Measurements from ENCODE around the gene GALNT10. TPM values are rescaled to one million over a fixed set of nuclear protein-coding genes. Genes with fewer than 3 reads are reported as not detected.

GALNT10 gene
- total and polyA plus RNA-seq, 10 of the 15 experiments (the other 5 are each of a cell fraction or from before 2014, with no cell fraction given), result 3.9 to 35.4 (median 15.5) TPM

DNA sequence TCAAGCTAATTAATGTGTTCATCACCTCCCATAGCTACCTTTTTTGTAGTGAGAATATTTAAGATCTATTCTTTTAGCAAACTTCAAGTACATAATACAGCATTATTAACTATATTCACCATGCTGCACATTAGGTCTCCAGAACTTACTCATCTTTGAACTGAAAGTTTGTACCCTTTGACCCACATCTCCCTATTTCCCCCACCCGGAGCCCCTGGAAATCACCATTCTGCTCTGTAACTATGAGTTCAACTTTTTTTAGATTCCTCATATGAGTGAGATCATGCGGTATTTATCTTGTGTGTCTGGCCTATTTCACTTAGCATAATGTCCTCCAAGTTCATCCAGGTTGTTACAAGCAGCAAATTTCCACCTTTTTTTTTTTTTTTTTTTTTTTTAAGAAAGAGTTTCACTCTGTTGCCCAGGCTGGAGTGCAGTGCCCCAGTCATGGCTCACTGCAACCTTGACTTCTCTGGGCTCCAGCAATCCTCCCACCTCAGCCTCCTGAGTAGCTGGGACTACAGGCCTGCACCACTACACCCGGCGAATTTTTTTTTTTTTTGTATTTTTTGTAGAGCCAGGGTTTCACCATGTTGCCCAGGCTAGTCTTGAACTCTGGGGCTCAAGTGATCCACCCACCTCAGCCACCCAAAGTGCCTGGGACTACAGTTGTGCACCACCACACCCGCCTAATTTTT lies 154.9 kb downstream of the GALNT10 start (continued):
- TF ChIP-seq, protein P1, sequence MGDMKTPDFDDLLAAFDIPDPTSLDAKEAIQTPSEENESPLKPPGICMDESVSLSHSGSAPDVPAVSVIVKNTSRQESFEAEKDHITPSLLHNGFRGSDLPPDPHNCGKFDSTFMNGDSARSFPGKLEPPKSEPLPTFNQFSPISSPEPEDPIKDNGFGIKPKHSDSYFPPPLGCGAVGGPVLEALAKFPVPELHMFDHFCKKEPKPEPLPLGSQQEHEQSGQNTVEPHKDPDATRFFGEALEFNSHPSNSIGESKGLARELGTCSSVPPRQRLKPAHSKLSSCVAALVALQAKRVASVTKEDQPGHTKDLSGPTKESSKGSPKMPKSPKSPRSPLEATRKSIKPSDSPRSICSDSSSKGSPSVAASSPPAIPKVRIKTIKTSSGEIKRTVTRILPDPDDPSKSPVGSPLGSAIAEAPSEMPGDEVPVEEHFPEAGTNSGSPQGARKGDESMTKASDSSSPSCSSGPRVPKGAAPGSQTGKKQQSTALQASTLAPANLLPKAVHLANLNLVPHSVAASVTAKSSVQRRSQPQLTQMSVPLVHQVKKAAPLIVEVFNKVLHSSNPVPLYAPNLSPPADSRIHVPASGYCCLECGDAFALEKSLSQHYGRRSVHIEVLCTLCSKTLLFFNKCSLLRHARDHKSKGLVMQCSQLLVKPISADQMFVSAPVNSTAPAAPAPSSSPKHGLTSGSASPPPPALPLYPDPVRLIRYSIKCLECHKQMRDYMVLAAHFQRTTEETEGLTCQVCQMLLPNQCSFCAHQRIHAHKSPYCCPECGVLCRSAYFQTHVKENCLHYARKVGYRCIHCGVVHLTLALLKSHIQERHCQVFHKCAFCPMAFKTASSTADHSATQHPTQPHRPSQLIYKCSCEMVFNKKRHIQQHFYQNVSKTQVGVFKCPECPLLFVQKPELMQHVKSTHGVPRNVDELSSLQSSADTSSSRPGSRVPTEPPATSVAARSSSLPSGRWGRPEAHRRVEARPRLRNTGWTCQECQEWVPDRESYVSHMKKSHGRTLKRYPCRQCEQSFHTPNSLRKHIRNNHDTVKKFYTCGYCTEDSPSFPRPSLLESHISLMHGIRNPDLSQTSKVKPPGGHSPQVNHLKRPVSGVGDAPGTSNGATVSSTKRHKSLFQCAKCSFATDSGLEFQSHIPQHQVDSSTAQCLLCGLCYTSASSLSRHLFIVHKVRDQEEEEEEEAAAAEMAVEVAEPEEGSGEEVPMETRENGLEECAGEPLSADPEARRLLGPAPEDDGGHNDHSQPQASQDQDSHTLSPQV (IDR thresholded peaks at IDR 0.05), result no peak
- TF ChIP-seq NR2F1 (conservative IDR thresholded peaks at IDR 0.05) (peak; percentile 99), ATF7 (IDR thresholded peaks at IDR 0.05; ENCODE audit: low read depth) (peak; percentile 83), NFIC (IDR thresholded peaks at IDR 0.05; ENCODE audit: low read depth, low read length) (peak; percentile 90), PAX5 (IDR thresholded peaks at IDR 0.05; ENCODE audit: borderline replicate concordance, low read depth, low read length) (peak; percentile 56; the same call in 1 of the 2 replicates), KDM1A (IDR thresholded peaks at IDR 0.05; ENCODE audit: borderline replicate concordance) (no peak), BRCA1 (IDR thresholded peaks at IDR 0.05; ENCODE audit: low read depth, low read length) (no peak), IRF4 (IDR thresholded peaks at IDR 0.05; ENCODE audit: low read depth, low read length) (peak; percentile 74), ZNF217 (IDR thresholded peaks at IDR 0.05) (peak; percentile 66; the same call in 1 of the 2 replicates), IKZF1 (conservative IDR thresholded peaks at IDR 0.05) (peak; percentile 62), EP300 (IDR thresholded peaks at IDR 0.05; ENCODE audit: borderline replicate concordance in 1 of 2, control insufficient read depth in 1 of 2, low read depth in 2 of 2, low read length in 2 of 2) (0 out of 4 replicates have a peak, but pooled peaks of 1 of the 2 experiments have one; percentile 12), NR2C1 (IDR thresholded peaks at IDR 0.05) (peak; percentile 80), CREM (IDR thresholded peaks at IDR 0.05; ENCODE audit: low read depth) (peak; percentile 67; the same call in 1 of the 2 replicates), FOXM1 (IDR thresholded peaks at IDR 0.05; ENCODE audit: low read depth, low read length) (peak; percentile 71; the same call in 1 of the 2 replicates), RELA (IDR thresholded peaks at IDR 0.05; ENCODE audit: borderline replicate concordance, partially characterized antibody) (peak; percentile 61), CREB1 (IDR thresholded peaks at IDR 0.05; ENCODE audit: low read depth) (peak; percentile 26; the same call in 1 of the 2 replicates), GATAD2B (conservative IDR thresholded peaks at IDR 0.05; ENCODE audit: low read depth) (0 out of 2 replicates have a peak, but pooled peaks have one; percentile 36), SIN3A (IDR thresholded peaks at IDR 0.05; ENCODE audit: low read depth, low read length) (no peak), CBFB (IDR thresholded peaks at IDR 0.05; ENCODE audit: low read depth) (0 out of 2 replicates have a peak, but pooled peaks have one; percentile 32), ZBED1 (IDR thresholded peaks at IDR 0.05; ENCODE audit: borderline replicate concordance) (peak; percentile 65; the same call in 1 of the 2 replicates), MTA2 (IDR thresholded peaks at IDR 0.05; ENCODE audit: low read depth) (peak; percentile 77), MEF2A (IDR thresholded peaks at IDR 0.05; ENCODE audit: insufficient read depth, low read depth, low read length) (peak; percentile 63; the same call in 1 of the 2 replicates)
- TF ChIP-seq, protein P2, sequence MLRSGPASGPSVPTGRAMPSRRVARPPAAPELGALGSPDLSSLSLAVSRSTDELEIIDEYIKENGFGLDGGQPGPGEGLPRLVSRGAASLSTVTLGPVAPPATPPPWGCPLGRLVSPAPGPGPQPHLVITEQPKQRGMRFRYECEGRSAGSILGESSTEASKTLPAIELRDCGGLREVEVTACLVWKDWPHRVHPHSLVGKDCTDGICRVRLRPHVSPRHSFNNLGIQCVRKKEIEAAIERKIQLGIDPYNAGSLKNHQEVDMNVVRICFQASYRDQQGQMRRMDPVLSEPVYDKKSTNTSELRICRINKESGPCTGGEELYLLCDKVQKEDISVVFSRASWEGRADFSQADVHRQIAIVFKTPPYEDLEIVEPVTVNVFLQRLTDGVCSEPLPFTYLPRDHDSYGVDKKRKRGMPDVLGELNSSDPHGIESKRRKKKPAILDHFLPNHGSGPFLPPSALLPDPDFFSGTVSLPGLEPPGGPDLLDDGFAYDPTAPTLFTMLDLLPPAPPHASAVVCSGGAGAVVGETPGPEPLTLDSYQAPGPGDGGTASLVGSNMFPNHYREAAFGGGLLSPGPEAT (IDR thresholded peaks at IDR 0.05; ENCODE audit: low read depth), result peak; percentile 71; the same call in 1 of the 2 replicates
- TF ChIP-seq, protein P3, sequence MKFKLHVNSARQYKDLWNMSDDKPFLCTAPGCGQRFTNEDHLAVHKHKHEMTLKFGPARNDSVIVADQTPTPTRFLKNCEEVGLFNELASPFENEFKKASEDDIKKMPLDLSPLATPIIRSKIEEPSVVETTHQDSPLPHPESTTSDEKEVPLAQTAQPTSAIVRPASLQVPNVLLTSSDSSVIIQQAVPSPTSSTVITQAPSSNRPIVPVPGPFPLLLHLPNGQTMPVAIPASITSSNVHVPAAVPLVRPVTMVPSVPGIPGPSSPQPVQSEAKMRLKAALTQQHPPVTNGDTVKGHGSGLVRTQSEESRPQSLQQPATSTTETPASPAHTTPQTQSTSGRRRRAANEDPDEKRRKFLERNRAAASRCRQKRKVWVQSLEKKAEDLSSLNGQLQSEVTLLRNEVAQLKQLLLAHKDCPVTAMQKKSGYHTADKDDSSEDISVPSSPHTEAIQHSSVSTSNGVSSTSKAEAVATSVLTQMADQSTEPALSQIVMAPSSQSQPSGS (IDR thresholded peaks at IDR 0.05; ENCODE audit: low read length), result peak; percentile 72
